Dermis microvascular lymphatic vessel endothelial cell (primary cell): ENCODE measurements around the gene FIBIN. TPM values are rescaled to one million over a fixed set of nuclear protein-coding genes. Genes with fewer than 3 reads are reported as not detected.
"Not testable (repeated sequence)": the region's sequence is repeated elsewhere in the genome, so short reads cannot be mapped to it uniquely, and the experiment has no call there.

Experiments
- DNase-seq, 2 donors: peaks; one replicate each; pipeline versions ENCODE4 v3.0.0 to v3.0.0-alpha.2; 2010; ENCODE audit warnings: low read depth in 2 of 2
- total RNA-seq: library from RNA; depleted of rRNA; stranded (reverse); fragments of >200 nt; gene quantifications from 2 replicates; pipeline ENCODE4 v1.2.1, GENCODE V29; 2014

The FIBIN gene
- total RNA-seq, 1 donor from 2014 or later = not detected

DNA sequence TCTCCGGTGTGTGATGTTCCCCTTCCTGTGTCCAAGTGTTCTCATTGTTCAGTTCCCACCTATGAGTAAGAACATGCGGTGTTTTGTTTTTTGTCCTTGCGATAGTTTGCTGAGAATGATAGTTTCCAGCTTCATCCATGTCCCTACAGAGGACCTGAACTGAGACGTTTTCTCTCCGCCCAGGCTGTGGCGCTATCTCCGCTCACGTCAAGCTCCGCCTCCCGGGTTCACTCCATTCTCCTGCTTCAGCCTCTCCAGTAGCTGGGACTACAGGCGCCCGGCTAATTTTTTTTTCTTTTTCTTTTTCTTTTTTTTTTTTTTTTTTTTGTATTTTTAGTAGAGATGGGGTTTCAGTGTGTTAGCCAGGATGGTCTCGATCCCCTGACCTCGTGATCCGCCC, 16.7 kb upstream of the FIBIN start:
- not testable (repeated sequence) for DNase-seq

- DNase-seq = no peak
These were observed 10.3 kb upstream of the FIBIN start for GRCh38 chr11:26983645-26984044.

DNA sequence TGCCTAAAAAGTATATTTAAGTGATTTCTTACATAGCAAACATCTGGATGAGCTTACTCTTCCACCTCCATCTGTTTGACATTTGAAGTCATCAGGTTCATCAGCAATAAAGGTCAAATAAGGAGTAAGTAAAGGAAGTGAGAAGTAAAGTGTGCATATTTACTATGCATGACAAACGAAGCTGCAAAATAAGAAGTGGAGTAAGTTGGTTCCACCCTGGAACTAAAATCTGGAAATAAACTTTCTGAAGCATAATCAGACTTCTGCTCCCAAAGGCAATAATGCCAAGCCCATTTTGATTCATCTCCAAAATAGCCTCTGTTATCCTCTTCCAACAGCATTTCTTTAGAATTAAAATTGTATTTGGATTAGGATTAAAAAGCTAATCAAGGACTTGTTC, 8.4 kb upstream of the FIBIN start:
- DNase-seq = no peak

DNA sequence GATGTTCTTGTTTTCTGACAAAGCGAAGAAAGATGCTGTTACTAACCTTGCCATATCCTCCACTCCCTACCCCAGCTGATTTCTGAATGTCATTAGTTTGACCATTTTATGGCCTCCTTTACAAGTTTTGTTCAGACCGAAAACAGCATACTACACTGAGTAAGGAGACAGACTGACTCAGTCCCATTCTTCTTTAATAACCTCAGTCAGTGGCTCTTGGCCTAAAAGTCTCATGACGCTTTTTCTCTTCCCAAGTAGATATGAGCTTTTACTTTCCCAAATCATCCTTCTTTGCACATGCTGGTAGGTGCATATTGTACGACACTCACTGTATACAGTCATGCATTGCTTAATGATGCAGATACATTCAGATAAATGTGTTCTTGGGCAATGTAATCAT, 8.0 kb upstream of the FIBIN start:
- no peak for DNase-seq

DNA sequence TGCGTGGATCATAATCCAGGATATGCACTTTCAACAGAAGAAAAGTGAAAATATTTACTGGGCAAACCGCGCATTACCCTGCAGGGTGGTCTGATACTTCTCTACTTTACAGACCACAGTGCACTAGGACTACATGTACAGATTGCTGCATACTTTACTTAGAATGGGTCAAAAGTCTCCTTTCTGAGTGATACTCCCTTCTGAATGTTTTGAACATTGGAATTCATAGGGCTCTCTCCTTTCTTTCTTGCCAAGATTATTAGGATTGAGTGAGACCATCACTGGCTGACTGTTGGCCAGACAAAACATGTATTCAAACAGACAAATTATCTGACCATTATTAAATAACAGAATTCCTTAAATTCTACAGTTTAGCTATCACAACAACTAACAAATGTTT, 6.6 kb upstream of the FIBIN start:
- DNase-seq = no peak

- no peak for DNase-seq
These were observed 6.2 kb upstream of the FIBIN start for GRCh38 chr11:26987731-26988130.

- no peak for DNase-seq
These were observed 1.8 kb upstream of the FIBIN start for GRCh38 chr11:26992031-26992541.

DNA sequence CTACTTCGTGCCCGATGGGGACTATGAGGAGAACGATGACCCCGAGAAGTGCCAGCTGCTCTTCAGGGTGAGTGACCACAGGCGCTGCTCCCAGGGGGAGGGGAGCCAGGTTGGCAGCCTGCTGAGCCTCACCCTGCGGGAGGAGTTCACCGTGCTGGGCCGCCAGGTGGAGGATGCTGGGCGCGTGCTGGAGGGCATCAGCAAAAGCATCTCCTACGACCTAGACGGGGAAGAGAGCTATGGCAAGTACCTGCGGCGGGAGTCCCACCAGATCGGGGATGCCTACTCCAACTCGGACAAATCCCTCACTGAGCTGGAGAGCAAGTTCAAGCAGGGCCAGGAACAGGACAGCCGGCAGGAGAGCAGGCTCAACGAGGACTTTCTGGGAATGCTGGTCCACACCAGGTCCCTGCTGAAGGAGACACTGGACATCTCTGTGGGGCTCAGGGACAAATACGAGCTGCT, 751 bp downstream of the FIBIN start:
- DNase-seq = no peak

DNA sequence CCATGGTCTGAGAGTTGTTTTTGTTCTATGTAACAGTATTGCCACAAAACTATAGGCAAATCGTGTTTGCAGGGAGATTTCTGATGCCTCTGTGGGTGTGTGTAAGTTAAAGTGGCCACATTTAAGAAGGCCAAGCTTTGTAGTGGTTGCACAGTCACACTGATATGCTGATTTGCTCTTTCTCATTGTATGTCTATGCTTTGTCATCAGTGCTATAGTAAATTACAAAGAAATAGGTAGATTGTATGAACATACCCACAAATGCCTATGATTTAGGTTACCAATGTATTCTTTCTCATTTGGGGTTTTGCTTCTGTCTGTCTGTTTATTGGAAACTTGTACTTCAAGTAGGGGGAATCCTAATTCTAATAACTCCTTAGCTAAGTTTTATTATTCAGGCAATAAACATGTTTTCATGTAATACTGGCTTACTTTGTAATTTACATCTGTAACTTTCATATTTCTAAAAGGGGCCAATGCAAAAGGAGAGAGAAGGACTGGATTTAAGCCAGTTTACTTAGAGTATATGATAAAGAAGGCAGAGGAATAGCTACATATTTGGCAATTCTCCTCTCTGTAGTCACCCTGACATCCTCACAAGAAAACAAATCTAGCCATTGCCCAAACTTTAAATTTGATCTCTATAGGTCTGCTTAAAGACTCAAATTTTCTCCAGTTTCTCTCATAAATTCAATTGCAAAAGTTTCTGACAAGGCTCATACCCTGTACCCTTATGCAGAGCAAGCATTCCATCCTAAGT, 2.0 kb downstream of the FIBIN start:
- no peak for DNase-seq

GRCh38 chr11:26997378-26997777, 3.5 kb downstream of the FIBIN start:
- no peak for DNase-seq

DNA sequence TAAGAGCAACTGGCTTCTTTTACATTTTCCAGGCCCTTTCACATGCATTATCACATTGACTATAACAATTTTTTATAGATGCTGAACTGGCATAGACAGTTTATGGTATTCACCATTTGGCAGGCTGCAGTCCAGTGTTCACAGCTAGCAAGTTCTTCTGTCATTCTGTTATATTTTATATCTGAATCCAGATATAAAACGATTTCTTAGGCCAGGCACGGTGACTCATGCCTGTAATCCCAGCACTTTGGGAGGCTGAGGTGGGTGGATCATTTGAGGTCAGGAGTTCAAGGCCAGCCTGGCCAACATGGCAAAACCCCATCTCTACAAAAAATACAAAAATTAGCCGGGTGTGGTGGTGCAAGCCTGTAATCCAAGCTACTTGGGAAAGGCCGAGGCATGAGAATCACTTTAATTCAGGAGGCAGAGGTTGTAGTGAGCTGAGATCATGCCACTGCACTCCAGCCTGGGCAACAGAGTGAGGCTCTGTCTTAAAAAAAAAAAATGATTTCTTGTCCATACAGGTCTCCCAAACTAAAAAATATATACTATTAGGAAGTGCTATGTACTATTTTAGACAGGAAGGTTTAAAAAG, 7.3 kb downstream of the FIBIN start:
- not testable (repeated sequence) for DNase-seq

DNA sequence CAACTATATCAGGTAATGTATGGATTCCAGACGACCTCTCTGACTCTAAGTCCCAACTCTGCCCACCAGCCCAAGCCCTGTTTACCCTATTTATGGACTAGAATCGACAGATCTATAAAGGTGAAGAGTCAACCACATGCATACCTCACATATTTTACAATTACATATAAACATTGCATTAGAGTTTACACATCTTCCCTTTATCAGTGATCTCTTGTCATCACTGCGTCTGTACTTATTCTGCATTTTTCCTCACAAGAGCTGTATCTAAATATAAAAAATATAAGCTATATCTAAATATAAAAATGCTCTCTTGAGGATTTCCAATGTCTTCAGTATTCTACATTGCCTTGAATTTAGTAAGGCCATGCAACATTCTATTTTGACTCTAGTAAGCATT, 8.5 kb downstream of the FIBIN start:
- DNase-seq = no peak

GRCh38 chr11:27002838-27003237, 8.9 kb downstream of the FIBIN start:
- no peak for DNase-seq

GRCh38 chr11:27004103-27004502, 10.2 kb downstream of the FIBIN start:
- DNase-seq = no peak

DNA sequence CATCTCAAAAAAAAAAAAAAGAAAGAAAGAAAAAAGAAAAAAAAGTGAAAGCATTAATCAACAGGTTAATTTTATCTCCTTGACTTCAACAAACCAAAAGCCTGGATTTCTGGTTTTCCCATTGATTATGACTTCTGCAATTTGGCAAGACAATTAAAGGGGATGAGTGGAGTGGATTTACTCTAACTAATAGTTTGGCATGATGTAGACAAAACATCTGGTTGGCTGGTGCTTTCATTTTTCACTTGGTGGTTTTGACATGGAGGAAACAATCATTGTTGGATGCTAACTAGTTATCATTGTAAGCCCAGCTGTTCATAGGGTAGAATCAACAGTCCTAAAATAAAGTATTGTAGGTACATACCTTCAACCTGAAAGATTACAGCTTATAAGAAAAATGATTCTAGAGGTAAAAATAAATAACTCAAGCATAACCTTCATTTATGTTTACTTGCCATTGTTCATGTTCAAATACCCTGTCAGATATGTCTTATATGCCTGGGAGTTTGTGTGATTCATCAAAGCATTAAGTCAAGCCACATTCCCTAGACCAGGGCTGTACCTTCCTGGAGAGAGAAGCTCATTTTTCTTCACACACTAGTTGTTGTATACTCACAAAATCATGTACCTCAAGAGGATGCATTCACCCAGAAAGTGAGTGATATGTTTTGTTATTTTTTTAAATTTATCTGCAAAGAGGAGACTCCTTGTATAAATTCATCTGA, 15.1 kb downstream of the FIBIN start:
- DNase-seq = no peak

GRCh38 chr11:27011560-27012233, 17.8 kb downstream of the FIBIN start:
- DNase-seq = no peak

GRCh38 chr11:27012234-27012921, 18.5 kb downstream of the FIBIN start:
- DNase-seq = no peak

- no peak for DNase-seq
These were observed 20.0 kb downstream of the FIBIN start for GRCh38 chr11:27013781-27014361.

DNA sequence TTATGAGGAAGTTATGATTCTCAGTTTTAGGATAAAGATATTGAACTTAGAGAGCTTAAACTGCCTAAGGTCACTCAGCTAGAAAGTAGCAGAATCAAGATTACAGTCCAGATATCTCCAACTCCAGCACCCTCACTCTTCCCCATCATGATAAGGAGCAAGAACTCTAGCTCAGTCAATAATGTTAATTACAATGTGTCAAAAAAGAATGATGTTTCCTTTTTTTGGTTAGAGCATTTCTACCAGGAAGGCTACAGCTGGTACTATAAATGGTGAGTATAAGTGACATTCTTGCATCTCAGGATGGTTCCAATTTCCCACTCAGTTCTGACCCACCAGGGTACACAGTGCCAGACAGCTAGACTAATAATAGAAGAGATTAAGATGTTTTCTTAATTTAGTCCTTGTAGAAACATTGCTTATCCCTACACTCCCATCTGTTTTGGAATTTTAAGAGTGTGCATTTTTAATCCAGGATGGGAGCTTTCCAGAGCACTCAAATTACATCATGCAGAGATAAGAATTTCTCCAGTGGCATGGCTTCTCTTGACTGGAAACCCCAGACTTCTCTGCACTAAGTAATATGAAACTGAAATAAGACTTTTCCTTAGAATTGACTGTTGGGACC, 25.1 kb downstream of the FIBIN start:
- DNase-seq = no peak

- DNase-seq = no peak
These were observed 26.8 kb downstream of the FIBIN start for GRCh38 chr11:27020751-27021150.
